ENCODE measurements around the gene SMOC2.

The SMOC2 gene

DNA sequence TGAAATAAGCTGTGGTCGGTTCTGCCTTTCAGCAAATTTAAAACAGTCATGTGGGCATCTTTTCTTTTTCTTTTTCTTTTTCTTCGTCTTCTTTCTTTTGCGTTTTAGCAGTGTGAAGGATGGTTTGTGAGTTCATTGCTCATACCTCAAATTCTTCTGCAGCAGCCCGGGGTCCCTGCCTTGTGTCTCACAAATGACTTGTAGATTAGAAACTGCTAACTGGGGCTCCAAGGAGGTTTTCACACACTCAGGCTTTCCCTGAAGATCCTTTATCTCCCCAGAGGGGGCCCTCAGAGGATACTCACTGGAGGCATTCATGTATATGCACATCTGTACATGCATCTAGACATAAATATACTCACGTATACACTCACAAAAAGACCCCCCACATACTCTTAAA, 1.7 kb downstream of the SMOC2 start:
- DNase-seq (ENCODE audit: low spot score): no peak

DNA sequence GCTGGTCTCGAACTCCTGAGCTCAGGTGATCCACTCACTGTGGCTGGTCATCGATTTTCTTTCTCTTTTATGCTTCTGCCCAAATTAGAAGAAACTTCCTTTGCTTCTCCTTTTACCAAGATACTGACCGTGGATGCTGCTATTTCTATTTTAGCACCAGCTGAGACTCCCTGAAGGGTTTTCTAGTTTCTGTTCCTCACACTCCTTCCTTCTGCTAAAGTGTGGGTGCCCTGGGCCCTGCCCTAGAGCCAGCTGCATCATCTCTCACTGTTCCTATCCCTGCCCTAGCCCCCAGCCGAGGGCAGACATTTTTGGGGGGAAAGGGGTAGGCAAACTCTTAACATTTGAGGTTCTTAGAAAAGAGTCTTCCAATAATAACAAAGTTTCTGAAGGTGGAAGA, 6.3 kb downstream of the SMOC2 start:
- DNase-seq (ENCODE audit: low spot score): no peak

- no peak for DNase-seq (ENCODE audit: low spot score)
Observed at GRCh38 chr6:168447700-168448099, 6.7 kb downstream of the SMOC2 start.

DNA sequence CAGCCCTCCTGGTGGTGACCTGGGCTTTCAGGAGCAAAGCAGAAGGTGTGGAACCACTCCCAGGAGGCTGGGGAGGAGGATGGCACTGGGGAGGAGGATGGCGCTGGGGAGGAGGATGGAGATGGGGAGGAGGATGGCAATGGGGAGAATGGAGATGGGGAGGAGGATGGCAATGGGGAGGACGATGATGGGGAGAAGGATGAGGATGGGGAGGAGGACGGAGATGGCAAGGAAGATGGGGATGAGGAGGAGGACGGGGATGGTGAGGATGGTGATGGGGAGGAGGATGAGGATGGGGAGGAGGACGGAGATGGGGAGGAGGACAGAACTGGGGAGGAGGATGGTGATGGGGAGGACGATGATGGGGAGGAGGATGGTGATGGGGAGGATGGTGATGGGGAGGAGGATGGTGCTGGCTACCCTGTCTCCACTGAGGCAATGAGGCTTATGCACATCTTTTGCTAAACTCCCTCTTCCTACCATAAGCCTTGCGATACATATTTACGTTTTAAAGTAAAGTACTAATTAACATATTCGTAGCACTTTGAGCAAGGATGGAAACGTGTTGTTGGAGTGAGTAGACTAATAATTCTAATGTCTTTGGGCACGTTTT, 7.4 kb downstream of the SMOC2 start:
- DNase-seq (ENCODE audit: low spot score): no peak

DNA sequence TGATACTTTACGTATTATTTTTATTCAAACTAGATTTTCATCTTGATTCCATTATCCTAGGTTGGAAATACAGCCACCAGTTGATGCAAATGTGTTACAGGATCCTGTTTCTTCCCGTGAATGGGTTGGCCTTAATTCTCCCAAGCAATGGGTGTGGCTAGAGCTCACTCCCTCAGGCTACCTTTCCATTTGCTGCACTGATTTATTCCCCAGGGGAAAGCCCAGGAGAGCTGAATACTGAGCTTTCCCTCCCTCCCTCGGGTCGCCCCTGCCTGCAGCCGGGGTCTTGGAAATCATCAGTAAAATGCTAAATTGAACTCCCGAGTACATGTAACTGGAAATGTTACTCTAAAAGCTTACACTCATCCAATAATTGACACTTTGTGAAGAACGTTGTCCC, 9.9 kb downstream of the SMOC2 start:
- DNase-seq (ENCODE audit: low spot score): no peak

- DNase-seq (ENCODE audit: low spot score): no peak
Observed at GRCh38 chr6:168451805-168452517, 11.0 kb downstream of the SMOC2 start.

- no peak for DNase-seq (ENCODE audit: low spot score)
Observed at GRCh38 chr6:168452685-168453377, 11.8 kb downstream of the SMOC2 start.

GRCh38 chr6:168455847-168456530, 15.0 kb downstream of the SMOC2 start:
- DNase-seq (ENCODE audit: low spot score): no peak

DNA sequence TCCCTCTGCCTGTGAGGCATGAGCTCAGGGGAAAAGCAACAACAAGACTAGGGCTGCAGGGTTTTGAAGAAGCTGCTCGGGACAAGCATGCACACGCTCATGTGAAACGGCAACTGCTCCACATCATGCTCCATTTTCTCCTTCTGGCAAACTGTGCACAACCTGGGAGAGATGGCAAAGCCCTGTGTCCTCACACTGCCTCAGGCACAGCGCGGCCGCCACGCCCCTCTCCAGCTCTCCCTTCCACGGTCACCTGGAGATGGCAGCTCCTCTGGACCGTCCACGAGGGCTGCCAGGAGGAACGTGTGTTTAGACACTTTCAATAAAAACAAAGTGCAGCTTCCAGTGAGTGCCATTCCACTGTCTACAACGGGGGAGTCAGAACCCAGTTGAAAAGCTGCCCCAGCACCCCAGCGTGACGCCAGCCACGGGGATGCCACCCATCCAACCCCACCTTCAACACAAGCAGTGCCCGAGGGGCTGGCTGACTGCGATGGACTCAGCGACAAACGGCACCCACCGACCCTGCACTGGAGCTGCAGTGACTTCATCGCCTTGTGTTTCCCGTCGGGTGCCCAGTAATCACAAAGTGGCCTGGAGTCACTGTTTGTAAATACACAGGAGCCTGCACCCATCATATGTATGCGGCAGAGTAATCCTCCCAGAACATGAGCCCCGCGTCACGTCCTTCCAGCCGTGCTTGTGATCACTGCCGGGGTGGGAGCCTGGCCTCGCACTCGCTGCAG, 16.1 kb downstream of the SMOC2 start:
- no peak for DNase-seq (ENCODE audit: low spot score)

- DNase-seq (ENCODE audit: low spot score): no peak
Observed at GRCh38 chr6:168457653-168457934, 16.6 kb downstream of the SMOC2 start.

DNA sequence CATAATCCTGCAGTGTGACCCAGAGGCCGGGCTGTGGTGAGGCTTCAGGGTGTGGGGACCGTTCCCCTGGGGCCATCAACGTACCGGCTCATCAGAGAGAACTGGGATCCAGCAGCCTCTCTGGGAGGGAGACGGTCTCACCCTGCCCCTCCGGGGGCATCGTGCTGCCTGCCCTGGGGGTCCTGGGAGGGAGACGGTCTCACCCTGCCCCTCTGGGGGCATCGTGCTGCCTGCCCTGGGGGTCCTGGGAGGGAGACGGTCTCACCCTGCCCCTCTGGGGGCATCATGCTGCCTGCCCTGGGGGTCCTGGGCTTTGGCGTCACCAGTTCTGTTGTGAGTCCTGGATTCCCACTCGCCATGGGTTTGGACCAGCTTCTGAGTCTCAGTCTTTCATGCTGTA, 17.1 kb downstream of the SMOC2 start:
- no peak for DNase-seq (ENCODE audit: low spot score)

DNA sequence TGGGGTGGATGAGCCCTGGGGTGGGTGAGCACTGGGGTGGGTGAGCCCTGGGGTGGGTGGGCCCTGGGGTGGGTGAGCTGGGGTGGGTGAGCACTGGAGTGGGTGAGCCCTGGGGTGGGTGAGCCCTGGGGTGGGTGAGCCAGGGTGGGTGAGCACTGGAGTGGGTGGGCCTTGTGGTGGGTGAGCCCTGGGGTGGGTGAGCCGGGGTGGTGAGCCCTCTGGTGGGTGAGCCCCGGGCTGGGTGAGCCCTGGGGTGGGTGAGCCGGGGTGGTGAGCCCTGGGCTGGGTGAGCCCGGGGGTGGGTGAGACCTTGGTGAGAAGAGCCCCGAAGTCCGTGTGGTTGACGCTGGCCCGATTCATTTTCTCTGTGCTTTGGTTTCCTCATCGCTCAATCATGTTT, 18.6 kb downstream of the SMOC2 start:
- no peak for DNase-seq (ENCODE audit: low spot score)

DNA sequence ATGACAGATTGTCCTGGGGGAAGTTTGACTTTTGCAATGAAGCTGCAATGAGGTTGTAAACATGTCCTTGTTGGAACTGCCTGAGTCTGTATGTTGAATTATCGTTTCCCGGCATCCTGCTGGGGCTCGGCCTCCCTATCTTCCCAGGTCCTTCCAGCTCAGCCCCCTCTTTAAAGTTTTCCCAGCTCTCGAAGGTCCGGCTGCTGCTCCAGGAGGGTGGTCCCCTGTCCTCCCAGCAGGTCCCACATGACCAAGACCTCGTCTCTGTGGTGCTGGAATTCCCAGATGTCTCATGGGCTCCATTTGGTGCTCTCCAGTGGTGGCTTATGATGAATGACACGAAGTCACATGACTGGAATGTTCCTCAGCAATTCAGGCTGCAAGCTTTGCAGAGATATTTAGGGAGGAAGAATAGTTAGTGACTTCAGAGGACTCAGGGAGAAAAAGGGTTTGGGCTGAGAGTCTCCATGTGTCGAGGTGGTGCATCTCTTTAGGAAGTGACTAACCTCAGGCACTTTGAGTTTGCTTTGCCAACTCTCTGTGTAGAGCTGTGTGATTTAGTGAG, 21.4 kb downstream of the SMOC2 start:
- DNase-seq (ENCODE audit: low spot score): no peak

GRCh38 chr6:168464546-168464945, 23.6 kb downstream of the SMOC2 start:
- no peak for DNase-seq (ENCODE audit: low spot score)

- DNase-seq (ENCODE audit: low spot score): no peak
Observed at GRCh38 chr6:168468045-168468444, 27.1 kb downstream of the SMOC2 start.

GRCh38 chr6:168469521-168469920, 28.5 kb downstream of the SMOC2 start:
- DNase-seq (ENCODE audit: low spot score): no peak

DNA sequence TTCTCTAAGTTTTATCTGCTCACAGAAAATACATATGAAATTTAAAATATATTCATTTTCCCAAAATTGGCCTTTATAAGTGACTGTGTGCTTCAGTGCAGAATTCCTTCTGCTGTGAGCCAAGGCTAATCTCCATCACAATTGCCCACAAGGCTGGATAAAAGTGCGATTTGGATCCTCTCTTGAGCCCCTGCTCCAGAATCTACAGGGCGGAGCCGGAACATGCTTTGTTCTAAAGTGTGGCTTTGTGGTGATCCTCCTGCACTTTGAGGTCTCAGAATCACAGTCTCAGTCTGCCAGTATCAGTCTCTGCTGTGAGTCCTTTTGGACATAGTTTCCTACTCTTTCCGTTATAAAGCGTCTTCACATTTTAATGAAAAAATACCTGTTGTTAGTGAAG, 28.9 kb downstream of the SMOC2 start:
- no peak for DNase-seq (ENCODE audit: low spot score)

DNA sequence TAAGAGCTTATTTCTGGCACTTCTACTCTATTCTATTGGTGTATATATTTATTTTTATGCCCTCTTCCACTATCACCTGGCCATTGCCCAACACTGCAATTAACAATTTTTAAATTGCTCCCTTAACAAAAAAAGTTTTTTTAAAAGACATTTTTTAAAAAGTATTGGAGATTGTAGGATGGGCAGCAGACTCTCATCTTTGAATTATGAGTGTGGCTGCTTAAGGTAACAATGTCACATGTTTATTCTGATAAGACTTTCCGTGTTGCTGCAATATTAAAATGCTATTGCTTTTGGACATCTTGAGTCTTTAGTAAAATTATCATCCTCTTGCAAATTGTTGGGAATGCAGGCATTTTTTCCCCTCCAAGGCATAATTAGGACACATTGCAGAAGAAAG, 31.4 kb downstream of the SMOC2 start:
- DNase-seq (ENCODE audit: low spot score): no peak

- DNase-seq (ENCODE audit: low spot score): no peak
Observed at GRCh38 chr6:168473197-168473596, 32.2 kb downstream of the SMOC2 start.

- DNase-seq (ENCODE audit: low spot score): no peak
Observed at GRCh38 chr6:168475188-168476013, 34.4 kb downstream of the SMOC2 start.

GRCh38 chr6:168479421-168479820, 38.4 kb downstream of the SMOC2 start:
- no peak for DNase-seq (ENCODE audit: low spot score)
